T-helper 1 cell treated with Interleukin-12 subunit alpha and Interleukin-12 subunit beta and Interleukin-4 antibody, amounts not matched to agents 30 μg/mL and 1 μg/mL, for 36 hours (primary cell): Measurements from ENCODE around the gene RPL22.
A peak's percentile ranks its signal among the peaks of the same experiment; 100 is the strongest.

Source experiments
- H3K27ac Mint-ChIP-seq: one replicate; pipeline ENCODE4 v1.8.0; 2021; ENCODE audit warnings: mild to moderate bottlenecking, mixed read lengths
- H3K27me3 Mint-ChIP-seq: one replicate; pipeline ENCODE4 v1.8.0; 2021; ENCODE audit warnings: low read depth, mixed read lengths
- H3K36me3 Mint-ChIP-seq: one replicate; pipeline ENCODE4 v1.8.0; 2021; ENCODE audit warnings: low read depth, mixed read lengths
- H3K4me1 Mint-ChIP-seq: one replicate; pipeline ENCODE4 v1.8.0; 2021; ENCODE audit warnings: low read depth, mixed read lengths
- H3K4me3 Mint-ChIP-seq: one replicate; pipeline ENCODE4 v1.8.0; 2021; ENCODE audit warnings: mild to moderate bottlenecking, moderate library complexity, mixed read lengths
- H3K9me3 Mint-ChIP-seq: one replicate; pipeline ENCODE4 v1.8.0; 2021; ENCODE audit warnings: mixed read lengths

The RPL22 gene

DNA sequence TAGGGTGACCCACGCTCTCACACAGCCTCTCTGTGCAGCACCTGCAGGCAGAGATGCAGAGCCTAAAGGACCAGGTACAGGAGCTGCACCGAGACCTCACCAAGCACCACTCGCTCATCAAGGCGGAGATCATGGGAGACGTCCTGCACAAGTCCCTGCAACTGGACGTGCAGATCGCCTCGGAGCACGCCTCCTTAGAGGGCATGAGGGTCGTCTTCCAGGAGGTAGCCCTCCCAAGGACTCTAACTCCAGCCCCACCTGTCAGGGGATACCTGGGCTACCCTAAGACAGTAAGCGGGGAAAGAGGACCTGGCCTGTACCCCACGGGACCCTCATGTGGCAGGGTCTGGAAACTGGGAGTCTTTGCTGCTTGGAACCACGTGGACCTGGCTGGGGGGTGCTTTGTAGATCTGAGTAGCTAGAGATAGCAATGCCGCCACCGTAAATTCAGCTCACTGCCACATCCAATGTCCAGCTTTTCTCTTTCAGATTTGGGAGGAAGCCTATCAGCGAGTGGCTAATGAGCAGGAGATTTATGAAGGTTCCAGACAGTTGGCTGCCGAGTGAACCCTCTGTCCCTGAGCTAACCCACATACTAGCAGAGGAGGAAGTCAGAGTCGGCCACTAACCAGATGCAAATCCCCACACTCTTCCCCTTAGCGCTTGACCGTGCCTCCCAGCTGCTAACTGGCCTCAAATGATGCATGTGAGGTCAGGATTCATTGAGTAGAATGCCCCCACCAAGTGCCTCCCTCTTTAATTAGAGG, 13.0 kb upstream of the RPL22 start:
- Mint-ChIP-seq H3K27ac (no peak overlapping the region), H3K9me3 (no peaks in the 10 kb centered on the region), H3K36me3 (peaks cover 26% of the 10 kb centered on the region), H3K27me3 (no peaks in the 10 kb centered on the region), H3K4me3 (no peak overlapping the region), H3K4me1 (peaks cover 9% of the 10 kb centered on the region)

GRCh38 chr1:6211731-6212130, 12.3 kb upstream of the RPL22 start:
- no peak overlapping the region for H3K4me3 Mint-ChIP-seq

GRCh38 chr1:6210591-6211355, 11.4 kb upstream of the RPL22 start:
- Mint-ChIP-seq H3K27me3 (no peaks in the 10 kb centered on the region), H3K9me3 (no peaks in the 10 kb centered on the region)

More at GRCh38 chr1:6211731-6212130, 12.3 kb upstream of the RPL22 start:
- peaks cover 29% of the 10 kb centered on the region for H3K36me3 Mint-ChIP-seq
- H3K4me1 Mint-ChIP-seq: peaks cover 11% of the 10 kb centered on the region
- H3K9me3 Mint-ChIP-seq: no peaks in the 10 kb centered on the region
- no peak overlapping the region for H3K27ac Mint-ChIP-seq
- no peaks in the 10 kb centered on the region for H3K27me3 Mint-ChIP-seq

DNA sequence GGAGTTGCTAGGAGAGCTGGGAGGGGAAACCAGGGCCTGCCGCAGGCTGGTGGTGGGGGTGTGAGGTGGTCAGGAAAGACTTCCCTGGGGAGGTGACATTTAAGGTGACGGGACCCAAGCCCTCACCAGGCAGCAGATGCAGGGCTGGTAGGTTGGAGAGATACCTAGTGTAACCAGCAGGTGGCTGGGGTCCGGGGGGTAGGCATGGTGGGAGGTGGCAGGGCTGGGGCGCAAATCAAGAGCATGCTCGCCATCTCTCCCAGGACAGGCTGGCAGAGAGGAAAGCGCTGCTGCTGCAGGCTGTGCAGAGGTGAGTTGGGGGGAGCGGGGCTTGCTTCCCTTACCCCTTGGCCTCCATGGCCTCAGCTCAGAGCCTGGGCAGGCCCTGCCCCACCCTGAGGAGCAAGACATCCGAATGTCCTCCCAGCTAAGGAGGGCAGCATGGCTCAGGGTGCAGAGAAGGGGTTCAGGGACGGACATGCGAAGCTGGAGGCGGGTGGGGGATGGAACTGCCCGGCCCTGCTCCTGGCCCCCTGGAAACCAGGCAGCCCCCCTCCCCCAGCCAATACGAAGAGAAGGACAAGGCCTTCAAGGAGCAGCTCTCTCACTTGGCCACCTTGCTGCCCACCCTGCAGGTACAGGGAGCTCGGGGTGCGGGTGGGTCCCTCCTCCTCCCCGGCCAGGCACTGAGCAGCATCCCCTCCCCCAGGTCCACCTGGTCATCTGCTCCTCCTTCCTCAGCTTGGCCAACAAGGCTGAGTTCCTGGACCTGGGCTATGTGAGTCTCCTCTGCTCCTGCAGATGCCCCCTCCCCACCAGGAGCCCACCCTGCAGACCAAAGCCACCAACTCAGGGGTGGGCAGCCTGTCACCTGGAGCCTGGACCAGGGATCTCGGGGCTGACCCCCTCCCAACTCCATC, 10.5 kb upstream of the RPL22 start:
- no peak overlapping the region for H3K27ac Mint-ChIP-seq
- H3K9me3 Mint-ChIP-seq: no peaks in the 10 kb centered on the region
- peaks cover 26% of the 10 kb centered on the region for H3K36me3 Mint-ChIP-seq
- H3K4me3 Mint-ChIP-seq: peak overlapping the region; percentile 0
- H3K27me3 Mint-ChIP-seq: no peaks in the 10 kb centered on the region
- H3K4me1 Mint-ChIP-seq: peaks cover 12% of the 10 kb centered on the region

More at GRCh38 chr1:6210591-6211355, 11.4 kb upstream of the RPL22 start:
- Mint-ChIP-seq H3K4me1 (peaks cover 12% of the 10 kb centered on the region), H3K4me3 (no peak overlapping the region), H3K27ac (no peak overlapping the region), H3K36me3 (peaks cover 30% of the 10 kb centered on the region)

- Mint-ChIP-seq H3K9me3 (no peaks in the 10 kb centered on the region), H3K4me1 (peaks cover 17% of the 10 kb centered on the region), H3K36me3 (peaks cover 26% of the 10 kb centered on the region), H3K27ac (no peak overlapping the region), H3K27me3 (no peaks in the 10 kb centered on the region), H3K4me3 (no peak overlapping the region)
Measured at GRCh38 chr1:6208723-6209660, 9.6 kb upstream of the RPL22 start.

DNA sequence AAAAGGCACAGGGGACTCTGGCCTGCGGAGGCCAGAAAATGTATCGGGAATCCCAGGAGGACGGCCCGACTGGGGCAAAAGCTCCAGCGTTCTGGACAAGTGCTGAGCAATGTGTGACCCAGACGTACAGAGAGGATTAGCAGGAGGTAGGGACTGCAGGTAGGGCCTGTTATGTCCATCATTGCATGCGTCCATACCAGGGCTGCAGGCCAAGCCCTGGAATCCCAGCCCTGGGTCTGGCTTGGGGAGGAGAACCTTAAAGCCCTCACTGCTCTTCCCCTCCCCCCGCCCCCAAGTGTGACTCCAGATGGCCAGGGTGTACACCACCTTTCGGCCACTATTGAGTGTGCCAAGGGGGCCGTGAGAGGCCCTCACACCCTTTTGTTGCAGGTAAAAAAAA, 8.5 kb upstream of the RPL22 start:
- Mint-ChIP-seq H3K36me3 (peaks cover 21% of the 10 kb centered on the region), H3K27me3 (no peaks in the 10 kb centered on the region), H3K4me1 (peaks cover 17% of the 10 kb centered on the region), H3K9me3 (no peaks in the 10 kb centered on the region), H3K4me3 (no peak overlapping the region), H3K27ac (no peak overlapping the region)

GRCh38 chr1:6207075-6207885, 7.9 kb upstream of the RPL22 start:
- H3K4me1 Mint-ChIP-seq: peaks cover 17% of the 10 kb centered on the region
- H3K36me3 Mint-ChIP-seq: peaks cover 19% of the 10 kb centered on the region
- H3K27ac Mint-ChIP-seq: no peak overlapping the region

DNA sequence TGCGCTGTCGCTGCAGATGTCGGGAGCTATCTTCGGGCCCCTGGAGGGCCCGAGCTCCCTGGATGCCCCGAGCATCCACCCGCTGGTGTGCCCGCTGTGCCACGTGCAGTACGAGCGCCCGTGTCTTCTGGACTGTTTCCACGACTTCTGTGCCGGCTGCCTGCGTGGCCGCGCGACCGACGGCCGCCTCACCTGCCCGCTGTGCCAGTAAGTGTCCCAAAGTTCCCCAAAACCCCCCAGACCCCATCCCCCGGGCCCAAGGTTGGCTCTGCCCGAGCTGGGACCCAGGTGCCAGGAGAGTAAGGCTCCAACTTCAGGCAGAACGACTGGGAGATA, 7.1 kb upstream of the RPL22 start:
- Mint-ChIP-seq H3K4me3 (peak overlapping the region; percentile 80), H3K9me3 (no peaks in the 10 kb centered on the region), H3K36me3 (peaks cover 13% of the 10 kb centered on the region), H3K27ac (no peak overlapping the region), H3K4me1 (peaks cover 19% of the 10 kb centered on the region), H3K27me3 (no peaks in the 10 kb centered on the region)

More at GRCh38 chr1:6207075-6207885, 7.9 kb upstream of the RPL22 start:
- Mint-ChIP-seq H3K9me3 (no peaks in the 10 kb centered on the region), H3K4me3 (peak overlapping the region; percentile 80), H3K27me3 (no peaks in the 10 kb centered on the region)

- H3K9me3 Mint-ChIP-seq: no peaks in the 10 kb centered on the region
- H3K4me1 Mint-ChIP-seq: peaks cover 21% of the 10 kb centered on the region
- H3K4me3 Mint-ChIP-seq: peak within 1 kb of the TSS; percentile 80
- H3K27me3 Mint-ChIP-seq: no peaks in the 10 kb centered on the region
- H3K36me3 Mint-ChIP-seq: peaks cover 13% of the 10 kb centered on the region
- H3K27ac Mint-ChIP-seq: peak within 1 kb of the TSS; percentile 68
Measured at GRCh38 chr1:6205849-6206519, 6.6 kb upstream of the RPL22 start, which contains the start of gene RNF207. Gene RNF207, plus strand, starts transcription at chr1:6206119. Its CDS starts 417 bp downstream, at chr1:6206536.

DNA sequence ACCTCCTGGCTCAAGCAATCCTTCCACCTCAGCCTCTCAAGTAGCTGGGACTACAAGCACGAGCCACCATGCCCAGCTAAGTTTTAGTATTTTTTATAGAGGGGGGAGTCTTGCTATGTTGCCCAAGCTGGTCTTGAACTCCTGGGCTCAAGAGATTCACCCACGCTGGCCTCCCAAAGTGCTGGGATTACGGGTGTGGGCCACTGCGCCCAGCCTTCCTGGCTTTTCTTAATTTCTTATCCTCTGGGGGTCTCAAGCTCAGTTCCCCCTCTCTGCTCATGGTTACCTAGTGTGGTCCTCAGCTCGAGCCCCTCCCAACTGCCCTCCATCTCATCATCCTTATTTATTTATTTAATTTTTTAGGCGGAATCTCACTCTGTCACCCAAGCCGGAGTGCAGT, 2.9 kb upstream of the RPL22 start:
- no peak overlapping the region for H3K27ac Mint-ChIP-seq
- peaks cover 19% of the 10 kb centered on the region for H3K36me3 Mint-ChIP-seq
- H3K27me3 Mint-ChIP-seq: no peaks in the 10 kb centered on the region
- H3K9me3 Mint-ChIP-seq: peaks cover 4% of the 10 kb centered on the region
- H3K4me3 Mint-ChIP-seq: no peak overlapping the region
- H3K4me1 Mint-ChIP-seq: peaks cover 46% of the 10 kb centered on the region

DNA sequence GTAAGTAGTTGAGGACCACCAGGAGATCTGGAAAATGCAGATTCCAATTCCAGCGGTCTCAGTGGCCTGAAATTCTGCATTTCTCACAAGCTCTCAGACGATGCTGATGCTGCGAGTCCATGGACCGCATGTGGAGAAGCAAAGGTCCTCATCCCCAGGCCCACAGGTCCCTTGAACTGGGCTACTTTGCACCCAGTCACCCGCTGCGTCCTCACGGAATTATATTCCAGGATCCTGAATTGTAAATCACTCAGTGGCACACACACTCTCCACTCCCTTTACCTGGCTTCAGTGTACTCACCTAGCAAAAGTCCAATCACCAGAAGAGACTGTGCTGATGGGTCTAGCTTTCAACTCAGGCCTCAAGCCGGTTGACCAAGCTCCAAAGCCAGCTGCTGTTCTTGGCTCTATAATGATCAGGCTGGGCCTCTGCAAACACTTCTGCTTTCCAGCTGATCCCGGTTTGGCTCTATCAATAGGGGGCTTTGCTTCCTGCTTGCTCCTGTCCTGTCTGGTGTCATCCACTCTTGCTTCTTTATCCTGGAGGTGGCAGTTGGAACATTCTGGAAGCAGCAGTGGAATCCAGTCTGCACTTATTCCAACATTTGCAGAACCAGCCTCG, 904 bp upstream of the RPL22 start:
- H3K4me1 Mint-ChIP-seq: peaks cover 48% of the 10 kb centered on the region

DNA sequence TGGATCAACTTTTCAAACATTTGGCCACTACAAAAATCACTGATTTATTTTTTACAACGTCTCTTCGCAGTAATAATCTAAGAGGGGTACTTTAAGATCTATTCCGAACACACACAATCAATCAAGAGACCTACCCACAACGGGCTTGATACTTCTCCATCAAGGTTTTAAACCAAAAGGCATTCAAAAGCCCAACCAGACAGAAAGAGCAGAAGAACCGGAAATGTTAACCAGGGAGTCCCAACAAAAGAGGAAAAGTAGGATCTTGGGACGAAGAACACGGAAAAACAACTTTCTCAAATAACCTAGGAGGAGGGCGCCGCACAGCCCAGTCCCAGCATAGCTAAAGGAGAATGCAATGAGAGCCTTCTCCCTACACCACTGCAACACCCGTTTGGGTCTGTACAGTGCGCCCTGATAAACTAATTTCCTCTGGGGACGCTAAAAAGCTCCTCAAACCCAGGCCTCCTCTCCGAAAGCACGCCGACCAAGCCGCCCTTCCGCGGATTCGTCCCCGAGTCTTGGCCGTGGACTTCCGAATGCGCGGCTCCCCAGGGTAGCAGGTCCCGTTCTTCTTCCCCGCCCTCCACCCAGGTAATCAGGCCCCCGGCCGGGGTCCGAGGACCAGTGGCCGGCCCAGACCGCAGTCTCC, 623 bp downstream of the RPL22 start:
- peak overlapping the region; percentile 85 for H3K27ac Mint-ChIP-seq
- H3K36me3 Mint-ChIP-seq: peaks cover 27% of the 10 kb centered on the region
- H3K4me3 Mint-ChIP-seq: peak overlapping the region; percentile 93
- no peaks in the 10 kb centered on the region for H3K27me3 Mint-ChIP-seq
- peaks cover 39% of the 10 kb centered on the region for H3K4me1 Mint-ChIP-seq
- peaks cover 4% of the 10 kb centered on the region for H3K9me3 Mint-ChIP-seq

More for the DNA sequence above, 904 bp upstream of the RPL22 start:
- peaks cover 4% of the 10 kb centered on the region for H3K9me3 Mint-ChIP-seq
- H3K36me3 Mint-ChIP-seq: peaks cover 26% of the 10 kb centered on the region
- H3K4me3 Mint-ChIP-seq: peak overlapping the region; percentile 93
- peak overlapping the region; percentile 92 for H3K27ac Mint-ChIP-seq
- no peaks in the 10 kb centered on the region for H3K27me3 Mint-ChIP-seq
